Panc1 (cell line): ENCODE measurements around the gene KMT5B. TPM values are rescaled to one million over a fixed set of nuclear protein-coding genes. Genes with fewer than 3 reads are reported as not detected.

Experiments
- ATAC-seq: fragments of 200-7000 bp; cut with Tn5 transposase; 2 replicates; pipeline ENCODE4 v1.9.1; 2020; ENCODE audit warnings: mild to moderate bottlenecking, moderate library complexity
- BruUV-seq: library from RNA; stranded (reverse); fragments of 400-500 nt; replicated peaks from 2 replicates; lab custom pipeline; 2021; lab: Mats Ljungman, UMichigan
- CTCF ChIA-PET: fragments of 300-600 bp; sonication (Branson Sonifier 250); formaldehyde crosslinking; loops from one replicate; lab custom pipeline; 2022; ENCODE audit warnings: antibody characterized with exemption; lab: Charles Lee
- POLR2A ChIA-PET: fragments of 300-600 bp; sonication (Branson Sonifier 250); formaldehyde crosslinking; loops from one replicate; lab custom pipeline; 2022; ENCODE audit warnings: antibody characterized with exemption; lab: Charles Lee
- DNase-seq: peaks from one replicate; pipeline ENCODE4 v3.0.0-alpha.2; 2010; ENCODE audit warnings: low read depth, low spot score
- H3K27ac ChIP-seq: 2 replicates; pipeline ENCODE4 v1.5.1; 2011; ENCODE audit warnings: mild to moderate bottlenecking, low read length, inconsistent platforms
- H3K27me3 ChIP-seq: fragments of 200-500 bp; sonication (Bioruptor generic); 2 replicates; pipeline ENCODE4 v1.6.0; 2014; ENCODE audit warnings: low read length, inconsistent platforms; ENCODE audit not compliant: control insufficient read depth, insufficient read depth
- H3K36me3 ChIP-seq: fragments of 200-500 bp; sonication (Bioruptor generic); 2 replicates; pipeline ENCODE4 v1.5.1; 2014; ENCODE audit warnings: inconsistent platforms, mild to moderate bottlenecking, low read length, moderate library complexity; ENCODE audit not compliant: control insufficient read depth, insufficient read depth
- H3K4me1 ChIP-seq: 2 replicates; pipeline ENCODE4 v1.5.1; 2011; ENCODE audit warnings: inconsistent platforms, mild to moderate bottlenecking, low read length, moderate library complexity; ENCODE audit not compliant: control insufficient read depth, insufficient read depth
- H3K4me3 ChIP-seq, 2 experiments: 2 replicates each; pipeline ENCODE4 v1.5.1; 2011 to 2012; ENCODE audit warnings: low read depth in 2 of 2, low read length in 2 of 2, mild to moderate bottlenecking in 2 of 2, inconsistent platforms in 1 of 2, moderate library complexity in 1 of 2
- H3K9me3 ChIP-seq: fragments of 200-500 bp; sonication (Bioruptor generic); 2 replicates; pipeline ENCODE4 v1.5.1; 2014; ENCODE audit warnings: low read depth, mild to moderate bottlenecking, inconsistent platforms, low read length, moderate library complexity; ENCODE audit not compliant: control insufficient read depth, insufficient read depth
- CTCF ChIP-seq: fragments of 450-650 bp; IDR thresholded peaks from 2 replicates; pipeline ENCODE4 v1.5.1; 2017; ENCODE audit warnings: mild to moderate bottlenecking
- POLR2AphosphoS5 ChIP-seq: IDR thresholded peaks from 2 replicates; pipeline ENCODE4 v1.6.1; 2012; ENCODE audit warnings: mild to moderate bottlenecking, low read depth, low read length, moderate library complexity
- REST ChIP-seq, 2 experiments: IDR thresholded peaks; 2 replicates each; pipeline ENCODE4 v1.6.1; 2011 to 2012; ENCODE audit warnings: low read depth in 2 of 2, control low read depth in 1 of 2, low read length in 1 of 2, mild to moderate bottlenecking in 1 of 2, moderate library complexity in 1 of 2; ENCODE audit not compliant: insufficient read depth in 1 of 2
- SIN3A ChIP-seq: IDR thresholded peaks from 2 replicates; pipeline ENCODE4 v1.6.1; 2012; ENCODE audit warnings: low read depth, mild to moderate bottlenecking, low read length, moderate library complexity, borderline replicate concordance; ENCODE audit not compliant: insufficient read depth
- TCF7L2 ChIP-seq: IDR thresholded peaks from 2 replicates; pipeline ENCODE4 v1.6.1; 2011; ENCODE audit warnings: mild to moderate bottlenecking, low read depth, low read length, inconsistent platforms
- in situ Hi-C: cut with HindIII; loops from 2 replicates; pipeline ENCODE4 v1.10.0; 2016; ENCODE audit warnings: low sequenced_read_pairs, low pct_unique_long_range_greater_than_20kb
- intact Hi-C: fragments of 100-400 bp; cut with micrococcal nuclease; formaldehyde crosslinking; loops from one replicate; pipeline ENCODE4 v1.10.0; 2022; ENCODE audit not compliant: unreplicated experiment
- total RNA-seq: library from RNA; stranded (reverse); gene quantifications from one replicate; pipeline ENCODE4 v1.2.1, GENCODE V29; 2021; ENCODE audit not compliant: unreplicated experiment

KMT5B gene
- total RNA-seq, 1 experiment from 2014 or later: 48.6 TPM

- POLR2A ChIA-PET: no interaction called here
- CTCF ChIA-PET: interaction anchor here (0.5 to 0.7 kb wide), 2 partner anchors 42 to 353 kb away, joined by 3 to 5 read pairs; no protein-coding TSS in a partner anchor
- Histone ChIP-seq H3K4me3 (no peak overlapping the region), H3K36me3 (no peaks in the 10 kb centered on the region), H3K9me3 (no peaks in the 10 kb centered on the region), H3K4me1 (peaks cover 25% of the 10 kb centered on the region), H3K27me3 (no peaks in the 10 kb centered on the region; the same call in 1 of the 2 replicates), H3K27ac (0 out of 2 replicates have a peak overlapping the region, but pooled peaks have one; percentile 13)
- in situ Hi-C loops: no loop called here
- TF ChIP-seq TCF7L2 (no peak), SIN3A (no peak), POLR2AphosphoS5 (no peak), REST (IDR thresholded peaks at IDR 0.05; ENCODE audit: insufficient read depth in 1 of 2, low read depth in 2 of 2, low read length in 1 of 2) (no peak), CTCF (no peak)
- ATAC-seq: no peak
- BruUV-seq: no TSS peak
- intact Hi-C loops: loop anchor here (10.0 kb wide), 1 partner anchor 79 kb away; no protein-coding TSS in a partner anchor
- no peak for DNase-seq
Measured at GRCh38 chr11:68215524-68216170, 2.6 kb upstream of the KMT5B start.

- H3K27me3 ChIP-seq: no peaks in the 10 kb centered on the region; the same call in 1 of the 2 replicates
- no peak overlapping the region for H3K27ac ChIP-seq
- no peak for DNase-seq
- ChIA-PET CTCF (interaction anchor here (0.7 kb wide), 1 partner anchor 43 kb away, joined by 3 read pairs; no protein-coding TSS in a partner anchor), POLR2A (no interaction called here)
- ATAC-seq: no peak
- TF ChIP-seq CTCF (no peak), TCF7L2 (no peak), REST (IDR thresholded peaks at IDR 0.05; ENCODE audit: insufficient read depth in 1 of 2, low read depth in 2 of 2, low read length in 1 of 2) (no peak), POLR2AphosphoS5 (no peak), SIN3A (no peak)
- intact Hi-C loops (loop anchor here (10.0 kb wide), 1 partner anchor 80 kb away; no protein-coding TSS in a partner anchor), in situ Hi-C loops (no loop called here)
- H3K4me3 ChIP-seq: no peak overlapping the region
- H3K4me1 ChIP-seq: peaks cover 31% of the 10 kb centered on the region
- BruUV-seq: no TSS peak
- H3K36me3 ChIP-seq: no peaks in the 10 kb centered on the region
- no peaks in the 10 kb centered on the region for H3K9me3 ChIP-seq
Measured at GRCh38 chr11:68215087-68215445, 2.0 kb upstream of the KMT5B start.
